SK-N-SH (cell line): ENCODE measurements around the gene PDE10A. TPM values are rescaled to one million over a fixed set of nuclear protein-coding genes. Genes with fewer than 3 reads are reported as not detected.

Experiments
- CTCF ChIA-PET: fragments of 300-600, 350-600 bp; formaldehyde crosslinking; extraction: SDS; loops from one replicate; lab custom pipeline; 2021; lab: Yijun Ruan, JAX
- POLR2A ChIA-PET: fragments of 350-600 bp; sonication (Branson Sonifier 250); formaldehyde crosslinking; extraction: SDS; loops from one replicate; lab custom pipeline; 2020; ENCODE audit warnings: antibody characterized with exemption, inconsistent platforms; lab: Yijun Ruan, JAX
- DNase-seq: peaks from one replicate; pipeline ENCODE4 v3.0.0; 2012
- H2AFZ ChIP-seq: fragments of 200-600 bp; sonication (generic); 2 replicates; pipeline ENCODE4 v1.8.1; 2016; ENCODE audit warnings: antibody characterized with exemption, mild to moderate bottlenecking, low read depth
- H3F3A ChIP-seq: fragments of 200-600 bp; sonication (generic); replicated peaks from 2 replicates; pipeline ENCODE3; 2016; ENCODE audit warnings: antibody characterized with exemption, mild to moderate bottlenecking; ENCODE audit not compliant: insufficient read depth
- H3K27ac ChIP-seq, 2 experiments: fragments of 200-500 bp in 1 of 2; fragments of 200-600 bp in 1 of 2; sonication (Bioruptor generic) in 1 of 2; sonication (generic), shearing (Covaris generic) in 1 of 2; 2 replicates each; pipeline versions ENCODE4 v1.5.1 to v1.6.1; 2014 to 2016; ENCODE audit warnings: low read depth in 2 of 2, inconsistent platforms in 1 of 2, low read length in 1 of 2, mild to moderate bottlenecking in 1 of 2, mixed read lengths in 1 of 2
- H3K27me3 ChIP-seq: fragments of 200-600 bp; sonication (generic), shearing (Covaris generic); 2 replicates; pipeline ENCODE4 v1.6.1; 2016; ENCODE audit warnings: mixed run types; ENCODE audit not compliant: insufficient read depth
- H3K36me3 ChIP-seq, 2 experiments: fragments of 200-500 bp in 1 of 2; fragments of 200-600 bp in 1 of 2; sonication (Bioruptor generic) in 1 of 2; sonication (generic) in 1 of 2; replicated peaks in 1 of 2; 2 replicates each; pipeline versions ENCODE3 to v1.5.1; 2014 to 2016; ENCODE audit warnings: low read length in 1 of 2, mild to moderate bottlenecking in 1 of 2; ENCODE audit not compliant: insufficient read depth in 2 of 2, control insufficient read depth in 1 of 2
- H3K4me1 ChIP-seq, 2 experiments: fragments of 200-500 bp in 1 of 2; fragments of 200-600 bp in 1 of 2; sonication (Bioruptor generic) in 1 of 2; sonication (generic), shearing (Covaris generic) in 1 of 2; 2 replicates each; pipeline versions ENCODE4 v1.5.1 to v1.6.1; 2014 to 2016; ENCODE audit warnings: low read depth in 1 of 2, low read length in 1 of 2, mixed run types in 1 of 2; ENCODE audit not compliant: insufficient read depth in 2 of 2, control insufficient read depth in 1 of 2
- H3K4me2 ChIP-seq: fragments of 200-600 bp; sonication (generic), shearing (Covaris generic); 2 replicates; pipeline ENCODE4 v1.6.1; 2017; ENCODE audit warnings: mixed run types
- H3K4me3 ChIP-seq, 2 experiments: fragments of 200-500 bp in 1 of 2; fragments of 200-600 bp in 1 of 2; sonication (Bioruptor generic) in 1 of 2; sonication (generic), shearing (Covaris generic) in 1 of 2; 2 replicates each; pipeline versions ENCODE4 v1.5.1 to v1.8.1; 2014 to 2016; ENCODE audit warnings: low read depth in 2 of 2, inconsistent platforms in 1 of 2, low read length in 1 of 2, mild to moderate bottlenecking in 1 of 2, mixed read lengths in 1 of 2, moderate library complexity in 1 of 2
- H3K79me2 ChIP-seq: fragments of 200-600 bp; sonication (generic); 2 replicates; pipeline ENCODE4 v1.8.1; 2017; ENCODE audit warnings: mild to moderate bottlenecking; ENCODE audit not compliant: insufficient read depth
- H3K9ac ChIP-seq: fragments of 200-600 bp; sonication (generic); 2 replicates; pipeline ENCODE4 v1.6.1; 2017; ENCODE audit warnings: mixed run types
- H3K9me2 ChIP-seq: fragments of 200-600 bp; sonication (generic); 2 replicates; pipeline ENCODE4 v1.6.1; 2017; ENCODE audit warnings: mixed run types
- H3K9me3 ChIP-seq: fragments of 200-600 bp; sonication (generic); 2 replicates; pipeline ENCODE4 v1.6.1; 2017; ENCODE audit warnings: mixed run types, mild to moderate bottlenecking, moderate library complexity
- H4K20me1 ChIP-seq: fragments of 200-600 bp; sonication (generic); 2 replicates; pipeline ENCODE4 v1.6.1; 2017; ENCODE audit warnings: mild to moderate bottlenecking, mixed run types; ENCODE audit not compliant: insufficient read depth
- CHD2 ChIP-seq: fragments of 150-350 bp; IDR thresholded peaks from 2 replicates; pipeline ENCODE4 v1.6.1; 2018; ENCODE audit warnings: low read length; ENCODE audit not compliant: partially characterized antibody
- CTCF ChIP-seq: fragments of 200-600 bp; sonication (generic); IDR thresholded peaks from 2 replicates; pipeline ENCODE4 v1.6.1; 2017; ENCODE audit warnings: antibody characterized with exemption, mild to moderate bottlenecking, moderate library complexity
- ELF1 ChIP-seq: IDR thresholded peaks from 2 replicates; pipeline ENCODE4 v1.4.0; 2012
- EZH2phosphoT487 ChIP-seq: fragments of 200-600 bp; sonication (generic); IDR thresholded peaks from 2 replicates; pipeline ENCODE4 v1.6.1; 2017; ENCODE audit warnings: low read depth, mixed run types, mild to moderate bottlenecking, antibody characterized with exemption, moderate library complexity, borderline replicate concordance
- FOSL2 ChIP-seq: IDR thresholded peaks from 2 replicates; pipeline ENCODE4 v1.4.0; 2012; ENCODE audit warnings: low read depth, mild to moderate bottlenecking, moderate library complexity, borderline replicate concordance
- FOXJ3 ChIP-seq: sonication (generic); formaldehyde crosslinking; IDR thresholded peaks from 2 replicates; pipeline ENCODE4 v1.5.1; 2020; ENCODE audit warnings: mild to moderate bottlenecking, missing genetic modification reagents
- GABPA ChIP-seq: IDR thresholded peaks from 2 replicates; pipeline ENCODE4 v1.4.0; 2012; ENCODE audit warnings: low read depth, mild to moderate bottlenecking
- GATA2 ChIP-seq: sonication (generic); formaldehyde crosslinking; IDR thresholded peaks from 2 replicates; pipeline ENCODE4 v1.5.0; 2020; ENCODE audit warnings: mild to moderate bottlenecking, missing genetic modification reagents
- IRF3 ChIP-seq: fragments of 150-350 bp; IDR thresholded peaks from 2 replicates; pipeline ENCODE4 v1.6.1; 2016; ENCODE audit warnings: mild to moderate bottlenecking, low read depth, low read length
- JUND ChIP-seq: IDR thresholded peaks from 2 replicates; pipeline ENCODE4 v1.4.0; 2012
- MAX ChIP-seq: IDR thresholded peaks from 2 replicates; pipeline ENCODE4 v1.4.0; 2012; ENCODE audit warnings: low read depth
- NFIC ChIP-seq: IDR thresholded peaks from 2 replicates; pipeline ENCODE4 v1.4.0; 2012; ENCODE audit warnings: borderline replicate concordance
- PBX3 ChIP-seq: IDR thresholded peaks from 2 replicates; pipeline ENCODE4; 2012
- RCOR1 ChIP-seq: fragments of 150-350 bp; IDR thresholded peaks from 2 replicates; pipeline ENCODE4 v1.6.1; 2017; ENCODE audit warnings: antibody characterized with exemption, low read length
- RFX5 ChIP-seq: IDR thresholded peaks from 2 replicates; pipeline ENCODE4 v1.6.1; 2012; ENCODE audit warnings: mild to moderate bottlenecking, improper control_type of control experiment, low read length
- TCF12 ChIP-seq: IDR thresholded peaks from 2 replicates; pipeline ENCODE4 v1.4.0; 2012
- USF1 ChIP-seq: IDR thresholded peaks from 2 replicates; pipeline ENCODE4 v1.4.0; 2012; ENCODE audit warnings: low read depth, borderline replicate concordance
- USF2 ChIP-seq: fragments of 150-350 bp; IDR thresholded peaks from 2 replicates; pipeline ENCODE4 v1.6.1; 2017; ENCODE audit warnings: antibody characterized with exemption, low read length, low read depth, borderline replicate concordance
- YY1 ChIP-seq: IDR thresholded peaks from 2 replicates; pipeline ENCODE4 v1.4.0; 2012; ENCODE audit warnings: low read depth, mild to moderate bottlenecking
- ZBTB33 ChIP-seq: IDR thresholded peaks from 2 replicates; pipeline ENCODE4 v1.4.0; 2012; ENCODE audit warnings: low read depth, borderline replicate concordance
- WGBS: methylation state at CpG from one replicate; pipeline ENCODE4 v1.1.6; 2017; ENCODE audit warnings: low lambda C conversion rate; 5-methylcytosine and 5-hydroxymethylcytosine counted together
- polyA plus RNA-seq, 3 experiments: library from polyadenylated mRNA; depleted of rRNA; stranded (reverse); fragments of >200 nt; gene quantifications; 2 replicates each; pipeline ENCODE4 v1.2.3, GENCODE V29; 2012

PDE10A gene
- polyA plus RNA-seq, 1 of the 3 experiments (the other 2 are of a cell fraction), result 0.43 TPM

GRCh38 chr6:165515963-165516624, 146.9 kb downstream of the PDE10A start:
- H3K4me3 ChIP-seq, result no peak overlapping the region
- no peaks in the 10 kb centered on the region for H3K9me3 ChIP-seq
- no peaks in the 10 kb centered on the region for H4K20me1 ChIP-seq
- DNase-seq, result no peak
- H3K9ac ChIP-seq, result no peak overlapping the region
- no peaks in the 10 kb centered on the region for H3K9me2 ChIP-seq
- WGBS, result 36% methylated on average over 6 of the region's 6 CpGs
- no peaks in the 10 kb centered on the region for H3F3A ChIP-seq
- H2AFZ ChIP-seq, result no peak overlapping the region
- H3K36me3 ChIP-seq, result no peaks in the 10 kb centered on the region
- POLR2A ChIA-PET, result no interaction called here
- no peaks in the 10 kb centered on the region; a peak in 1 of 4 replicates for H3K4me1 ChIP-seq
- TF ChIP-seq JUND, result peak; percentile 44
- peak; percentile 63; the same call in 1 of the 2 replicates for TF ChIP-seq FOSL2
- TF ChIP-seq NFIC, result no peak
- CTCF ChIA-PET, result no interaction called here
- H3K4me2 ChIP-seq, result no peak overlapping the region
- H3K27me3 ChIP-seq, result no peaks in the 10 kb centered on the region
- H3K27ac ChIP-seq, result no peak overlapping the region
- H3K79me2 ChIP-seq, result no peaks in the 10 kb centered on the region

- H3K4me2 ChIP-seq, result no peak overlapping the region
- H3K4me3 ChIP-seq, result no peak overlapping the region; a peak in 1 of 4 replicates
- DNase-seq, result no peak
- no peaks in the 10 kb centered on the region for H3F3A ChIP-seq
- no peaks in the 10 kb centered on the region for H3K36me3 ChIP-seq
- no peaks in the 10 kb centered on the region; a peak in 1 of 4 replicates for H3K4me1 ChIP-seq
- POLR2A ChIA-PET, result no interaction called here
- WGBS, result 69% methylated on average over 3 of the region's 4 CpGs
- no peak overlapping the region for H2AFZ ChIP-seq
- no peak overlapping the region for H3K9ac ChIP-seq
- H3K79me2 ChIP-seq, result no peaks in the 10 kb centered on the region
- no peaks in the 10 kb centered on the region for H3K9me3 ChIP-seq
- TF ChIP-seq GABPA (no peak), PBX3 (no peak), YY1 (no peak), JUND (no peak), CTCF (no peak), ELF1 (no peak), FOSL2 (no peak), RFX5 (no peak), MAX (no peak), TCF12 (no peak), EZH2phosphoT487 (no peak), USF1 (no peak), USF2 (no peak), RCOR1 (no peak), FOXJ3 (no peak), IRF3 (no peak), ZBTB33 (no peak), CHD2 (no peak), GATA2 (CRISPR knock-in tag) (no peak)
- H4K20me1 ChIP-seq, result no peaks in the 10 kb centered on the region
- CTCF ChIA-PET, result no interaction called here
- H3K27ac ChIP-seq, result no peak overlapping the region
- no peaks in the 10 kb centered on the region for H3K27me3 ChIP-seq
- H3K9me2 ChIP-seq, result no peaks in the 10 kb centered on the region
These were observed 148.4 kb downstream of the PDE10A start for GRCh38 chr6:165514621-165515020.
